HepG2 (cell line): ENCODE measurements around the gene MEIS1. TPM values are rescaled to one million over a fixed set of nuclear protein-coding genes. Genes with fewer than 3 reads are reported as not detected.

Experiments
- ARID2 ChIP-seq: sonication (generic); formaldehyde crosslinking; IDR thresholded peaks from 2 replicates; pipeline ENCODE4 v1.8.1; 2022; ENCODE audit warnings: mild to moderate bottlenecking, missing genetic modification reagents, borderline replicate concordance
- CAMTA2 ChIP-seq: sonication (generic); formaldehyde crosslinking; IDR thresholded peaks from 2 replicates; pipeline ENCODE4 v1.4.0; 2020; ENCODE audit warnings: mild to moderate bottlenecking, missing genetic modification reagents, borderline replicate concordance
- PCBP1 ChIP-seq: fragments of 200-400 bp; formaldehyde crosslinking; IDR thresholded peaks from 2 replicates; pipeline ENCODE4 v1.6.1; 2017; ENCODE audit warnings: mild to moderate bottlenecking, low read depth, low read length, borderline replicate concordance
- PHF21A ChIP-seq: sonication (generic); formaldehyde crosslinking; IDR thresholded peaks from 2 replicates; pipeline ENCODE4 v1.5.0; 2020; ENCODE audit warnings: mild to moderate bottlenecking, missing genetic modification reagents
- RBAK ChIP-seq: sonication (generic); formaldehyde crosslinking; IDR thresholded peaks from 2 replicates; pipeline ENCODE4 v1.5.1; 2020; ENCODE audit warnings: mild to moderate bottlenecking, missing genetic modification reagents
- RELA ChIP-seq: sonication (generic); formaldehyde crosslinking; IDR thresholded peaks from 2 replicates; pipeline ENCODE4 v1.4.0; 2020; ENCODE audit warnings: missing genetic modification reagents
- SALL2 ChIP-seq: sonication (generic); formaldehyde crosslinking; IDR thresholded peaks from 2 replicates; pipeline ENCODE4 v1.8.1; 2023; ENCODE audit warnings: mild to moderate bottlenecking, missing genetic modification reagents, inconsistent platforms
- SIX1 ChIP-seq: sonication (generic); formaldehyde crosslinking; IDR thresholded peaks from 2 replicates; pipeline ENCODE4 v1.4.0; 2020; ENCODE audit warnings: missing genetic modification reagents, borderline replicate concordance
- SP2 ChIP-seq: sonication (generic); formaldehyde crosslinking; IDR thresholded peaks from 2 replicates; pipeline ENCODE4 v1.5.1; 2020; ENCODE audit warnings: mild to moderate bottlenecking, missing genetic modification reagents
- SRY ChIP-seq: sonication (generic); formaldehyde crosslinking; IDR thresholded peaks from 2 replicates; pipeline ENCODE4 v1.8.0; 2022; ENCODE audit warnings: mild to moderate bottlenecking, missing genetic modification reagents
- USF2 ChIP-seq, 2 experiments: sonication (generic) in 1 of 2; formaldehyde crosslinking in 1 of 2; IDR thresholded peaks; 2 replicates each; pipeline versions ENCODE4 v1.5.1 to v1.6.1; 2011 to 2020; ENCODE audit warnings: borderline replicate concordance in 1 of 2, low read depth in 1 of 2, low read length in 1 of 2, mild to moderate bottlenecking in 1 of 2, missing genetic modification reagents in 1 of 2, moderate library complexity in 1 of 2
- ZNF484 ChIP-seq: sonication (generic); formaldehyde crosslinking; IDR thresholded peaks from 2 replicates; pipeline ENCODE4 v1.5.1; 2020; ENCODE audit warnings: mild to moderate bottlenecking, low read depth, missing genetic modification reagents, borderline replicate concordance
- ZNF572 ChIP-seq: sonication (generic); formaldehyde crosslinking; IDR thresholded peaks from 2 replicates; pipeline ENCODE4 v1.5.1; 2020; ENCODE audit warnings: mild to moderate bottlenecking, missing genetic modification reagents
- ZNF646 ChIP-seq: sonication (generic); formaldehyde crosslinking; IDR thresholded peaks from 2 replicates; pipeline ENCODE4 v1.9.0; 2021; ENCODE audit warnings: mild to moderate bottlenecking, missing genetic modification reagents
- ZNF788 ChIP-seq: sonication (generic); formaldehyde crosslinking; IDR thresholded peaks from 2 replicates; pipeline ENCODE4 v1.5.0; 2020; ENCODE audit warnings: mild to moderate bottlenecking, missing genetic modification reagents, borderline replicate concordance
- ZNF883 ChIP-seq: sonication (generic); formaldehyde crosslinking; IDR thresholded peaks from 2 replicates; pipeline ENCODE4 v1.5.1; 2020; ENCODE audit warnings: mild to moderate bottlenecking, missing genetic modification reagents; ENCODE audit errors: not compliant biosample characterization
- polyA plus RNA-seq, 8 experiments: library from polyadenylated mRNA; depleted of rRNA in 3 of 8; stranded (reverse) in 7 of 8; unstranded in 1 of 8; fragments of >200 nt; fragmentation: Illumina TruSeq in 4 of 8; extraction: Trizol in 4 of 8; gene quantifications; 2 replicates each; pipeline versions ENCODE4 v1.2.1 to v1.2.3, GENCODE V29; 2011 to 2016; ENCODE audit warnings: low read depth in 4 of 8, missing spikeins in 1 of 8, mixed read lengths in 1 of 8; ENCODE audit not compliant: insufficient read depth in 1 of 8
- total RNA-seq, 5 experiments: library from RNA; depleted of rRNA; stranded (reverse); fragments of >200 nt; fragmentation: Illumina TruSeq; extraction: Trizol; gene quantifications; 2 replicates each; pipeline ENCODE4 v1.2.3, GENCODE V29; 2016; ENCODE audit warnings: low read depth in 1 of 5
- TF ChIP-seq, protein P1 (sequence below): sonication (generic); formaldehyde crosslinking; IDR thresholded peaks from 2 replicates; pipeline ENCODE4 v1.8.0; 2022; ENCODE audit warnings: mild to moderate bottlenecking, missing genetic modification reagents; ENCODE audit not compliant: insufficient replicate concordance

The MEIS1 gene
- total and polyA plus RNA-seq, 2 of the 13 experiments (the other 11 are each of a cell fraction or from before 2014, with no cell fraction given): 3.8 to 6.0 TPM

- TF ChIP-seq USF2 (IDR thresholded peaks at IDR 0.05; ENCODE audit: low read depth, low read length) (no peak), USF2 (CRISPR knock-in tag; IDR thresholded peaks at IDR 0.05; ENCODE audit: borderline replicate concordance) (peak; percentile 42; the same call in 1 of the 2 replicates), SRY (CRISPR knock-in tag) (0 out of 2 replicates have a peak, but pooled peaks have one; percentile 60), SP2 (CRISPR knock-in tag) (peak; percentile 77), ZNF883 (CRISPR knock-in tag) (peak; percentile 36), SALL2 (CRISPR knock-in tag) (peak; percentile 58), ZNF484 (no peak), SIX1 (CRISPR knock-in tag) (no peak), ZNF646 (peak; percentile 44; the same call in 1 of the 2 replicates), PCBP1 (peak; percentile 89; the same call in 1 of the 2 replicates), ARID2 (CRISPR knock-in tag) (peak; percentile 67), ZNF788 (CRISPR knock-in tag) (peak; percentile 81; the same call in 1 of the 2 replicates), PHF21A (CRISPR knock-in tag) (peak; percentile 84), ZNF572 (CRISPR knock-in tag) (no peak), RELA (CRISPR knock-in tag) (0 out of 2 replicates have a peak, but pooled peaks have one; percentile 75), RBAK (CRISPR knock-in tag) (no peak), CAMTA2 (peak; percentile 37; the same call in 1 of the 2 replicates)
- TF ChIP-seq, protein P1, sequence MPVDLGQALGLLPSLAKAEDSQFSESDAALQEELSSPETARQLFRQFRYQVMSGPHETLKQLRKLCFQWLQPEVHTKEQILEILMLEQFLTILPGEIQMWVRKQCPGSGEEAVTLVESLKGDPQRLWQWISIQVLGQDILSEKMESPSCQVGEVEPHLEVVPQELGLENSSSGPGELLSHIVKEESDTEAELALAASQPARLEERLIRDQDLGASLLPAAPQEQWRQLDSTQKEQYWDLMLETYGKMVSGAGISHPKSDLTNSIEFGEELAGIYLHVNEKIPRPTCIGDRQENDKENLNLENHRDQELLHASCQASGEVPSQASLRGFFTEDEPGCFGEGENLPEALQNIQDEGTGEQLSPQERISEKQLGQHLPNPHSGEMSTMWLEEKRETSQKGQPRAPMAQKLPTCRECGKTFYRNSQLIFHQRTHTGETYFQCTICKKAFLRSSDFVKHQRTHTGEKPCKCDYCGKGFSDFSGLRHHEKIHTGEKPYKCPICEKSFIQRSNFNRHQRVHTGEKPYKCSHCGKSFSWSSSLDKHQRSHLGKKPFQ (CRISPR knock-in tag): peak; percentile 35
Measured at GRCh38 chr2:66434679-66435548, at the start of gene MEIS1 (continued).
